Activated CD8-positive, alpha-beta T cell treated with anti-CD3 and anti-CD28 coated beads for 36 hours (primary cell): ENCODE data around the gene SLC12A3. TPM values are rescaled to one million over a fixed set of nuclear protein-coding genes. Genes with fewer than 3 reads are reported as not detected.

Experiments used
- ATAC-seq: fragments of 200-7000 bp; cut with Tn5 transposase; one replicate; pipeline ENCODE4 v1.10.0; 2021; ENCODE audit warnings: mild to moderate bottlenecking, moderate library complexity
- CTCF ChIA-PET: fragments of 350-600 bp; sonication (Branson Sonifier 250); formaldehyde crosslinking; loops from one replicate; lab custom pipeline; 2021; ENCODE audit warnings: antibody characterized with exemption; lab: Charles Lee
- POLR2A ChIA-PET: fragments of 350-600 bp; sonication (Branson Sonifier 250); formaldehyde crosslinking; loops from one replicate; lab custom pipeline; 2021; ENCODE audit warnings: antibody characterized with exemption; lab: Charles Lee
- DNase-seq: peaks from one replicate; pipeline ENCODE4 v3.0.0-alpha.2; 2020
- H3K27ac Mint-ChIP-seq: one replicate; pipeline ENCODE4 v1.8.0; 2021; ENCODE audit warnings: mild to moderate bottlenecking, mixed read lengths
- H3K27me3 Mint-ChIP-seq: one replicate; pipeline ENCODE4 v1.8.0; 2021; ENCODE audit warnings: mixed read lengths
- H3K36me3 Mint-ChIP-seq: one replicate; pipeline ENCODE4 v1.8.0; 2021; ENCODE audit warnings: low read depth, mixed read lengths
- H3K4me1 Mint-ChIP-seq: one replicate; pipeline ENCODE4 v1.8.0; 2021; ENCODE audit warnings: low read depth, mixed read lengths
- H3K4me3 Mint-ChIP-seq: one replicate; pipeline ENCODE4 v1.8.0; 2021; ENCODE audit warnings: mild to moderate bottlenecking, moderate library complexity, mixed read lengths
- H3K9me3 Mint-ChIP-seq: one replicate; pipeline ENCODE4 v1.8.0; 2021; ENCODE audit warnings: mixed read lengths
- CTCF ChIP-seq: fragments of 200-600 bp; IDR thresholded peaks from one replicate; pipeline ENCODE4 v1.8.0; 2022; ENCODE audit warnings: antibody characterized with exemption, mild to moderate bottlenecking
- intact Hi-C: fragments of 100-400 bp; cut with micrococcal nuclease; formaldehyde crosslinking; loops from one replicate; pipeline ENCODE4 v1.10.0; 2022
- total RNA-seq, 2 experiments: library from RNA; stranded (reverse); gene quantifications; one replicate each; pipeline ENCODE4 v1.2.3, GENCODE V29; 2021

SLC12A3 gene
- total RNA-seq, 2 experiments from 2014 or later, result not detected

GRCh38 chr16:56911771-56912571 is 47.0 kb downstream of the SLC12A3 start:
- no peak for TF ChIP-seq CTCF
- Mint-ChIP-seq H3K4me3 (no peak overlapping the region), H3K27me3 (no peaks in the 10 kb centered on the region), H3K27ac (no peak overlapping the region), H3K36me3 (no peaks in the 10 kb centered on the region), H3K9me3 (no peaks in the 10 kb centered on the region), H3K4me1 (peaks cover 34% of the 10 kb centered on the region)
- CTCF ChIA-PET, result interaction anchor here (1.2 to 2.7 kb wide), 4 partner anchors 9 to 172 kb away, joined by 3 to 14 read pairs (median 4); no protein-coding TSS in a partner anchor
- no peak for DNase-seq
- intact Hi-C loops, result no loop called here
- POLR2A ChIA-PET, result interaction anchor here (0.8 to 4.4 kb wide), 3 partner anchors 20 to 27 kb away, joined by 5 to 33 read pairs (median 10); partner anchors contain the start of gene HERPUD1
- ATAC-seq, result no peak

DNA sequence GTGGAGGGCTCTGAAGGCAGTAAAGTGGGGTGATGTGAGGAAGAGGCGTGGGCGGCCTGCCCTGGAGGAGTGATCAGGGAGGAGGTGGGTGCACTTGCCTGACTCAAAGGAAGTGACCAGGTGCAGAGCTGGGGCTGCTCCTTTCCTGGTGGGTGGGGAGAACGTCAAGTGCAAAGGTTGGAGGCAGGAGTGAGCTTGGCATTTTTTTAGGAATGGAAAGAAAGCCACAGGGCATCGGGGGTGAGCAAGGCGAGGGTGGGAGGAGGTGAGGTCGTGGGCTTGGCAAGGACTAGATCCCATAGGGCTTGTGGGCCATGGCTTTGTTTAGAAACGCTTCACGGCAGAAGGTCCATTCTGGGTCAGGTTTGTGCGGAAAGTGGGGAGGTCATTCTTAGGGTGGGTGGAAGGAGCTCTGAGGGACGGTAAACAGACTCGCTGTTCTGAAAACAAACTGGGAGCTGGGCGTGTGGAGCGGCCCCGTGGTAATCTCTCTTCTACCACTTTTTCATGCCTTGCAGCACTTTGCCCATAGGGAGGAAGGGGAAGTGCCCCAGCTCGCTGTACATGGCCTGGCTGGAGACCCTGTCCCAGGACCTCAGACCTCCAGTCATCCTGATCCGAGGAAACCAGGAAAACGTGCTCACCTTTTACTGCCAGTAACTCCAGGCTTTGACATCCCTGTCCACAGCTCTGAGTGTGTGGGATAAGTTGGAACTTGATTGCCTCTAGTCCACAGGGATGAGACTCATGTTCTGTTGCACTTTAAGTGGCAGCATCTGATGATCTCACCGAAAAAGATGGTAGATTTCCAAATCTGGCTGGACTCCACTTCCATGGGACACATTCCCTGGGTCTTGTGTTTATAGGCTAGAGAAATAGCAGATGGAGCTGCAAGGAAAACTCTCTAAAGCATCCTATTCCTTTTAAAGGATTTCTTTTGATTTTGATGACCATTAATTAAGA is 48.0 kb downstream of the SLC12A3 start:
- peak; percentile 46 for DNase-seq
- POLR2A ChIA-PET, result interaction anchor here (0.5 to 4.4 kb wide), 5 partner anchors 13 to 624 kb away, joined by 3 to 33 read pairs (median 4); partner anchors contain the start of gene HERPUD1

DNA sequence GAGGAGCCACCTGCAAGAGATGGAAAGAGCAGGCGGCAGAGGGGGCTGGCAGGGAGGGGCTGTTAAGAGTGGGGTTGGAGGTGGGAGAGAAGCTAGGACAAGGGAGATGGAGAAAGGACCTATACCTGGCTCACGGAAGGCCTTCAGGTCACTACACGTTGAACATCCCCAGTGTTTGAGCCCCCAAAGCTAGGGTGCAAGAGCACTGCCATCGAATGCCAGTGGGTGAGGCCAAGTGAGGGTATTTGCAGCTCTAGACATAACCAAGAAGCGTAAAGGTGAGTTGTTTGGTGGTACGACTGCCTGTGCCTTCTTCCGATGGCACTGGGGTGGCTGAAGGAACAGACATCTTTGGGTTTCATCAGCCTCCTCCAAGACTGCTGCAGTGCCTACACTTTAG is 49.9 kb downstream of the SLC12A3 start:
- ChIA-PET CTCF (interaction anchor here (1.0 to 1.5 kb wide), 2 partner anchors 49 to 54 kb away, joined by 3 to 4 read pairs; no protein-coding TSS in a partner anchor), POLR2A (interaction anchor here (0.8 to 2.8 kb wide), 4 partner anchors 10 to 74 kb away, joined by 3 to 11 read pairs (median 6); partner anchors contain the start of gene NLRC5)
- Mint-ChIP-seq H3K9me3 (no peaks in the 10 kb centered on the region), H3K4me3 (no peak overlapping the region), H3K27ac (no peak overlapping the region), H3K27me3 (no peaks in the 10 kb centered on the region), H3K36me3 (no peaks in the 10 kb centered on the region), H3K4me1 (peaks cover 47% of the 10 kb centered on the region)
- intact Hi-C loops, result no loop called here
- ATAC-seq (no peak), DNase-seq (no peak)
- TF ChIP-seq CTCF, result no peak

More for the DNA sequence above, 48.0 kb downstream of the SLC12A3 start:
- CTCF ChIA-PET, result interaction anchor here (1.5 to 2.4 kb wide), 2 partner anchors 46 to 51 kb away, joined by 4 to 5 read pairs; no protein-coding TSS in a partner anchor
- peak; percentile 46 for ATAC-seq
- Mint-ChIP-seq H3K4me1 (peaks cover 41% of the 10 kb centered on the region), H3K36me3 (no peaks in the 10 kb centered on the region), H3K27ac (peak overlapping the region; percentile 10), H3K27me3 (no peaks in the 10 kb centered on the region), H3K9me3 (no peaks in the 10 kb centered on the region), H3K4me3 (no peak overlapping the region)
- intact Hi-C loops, result no loop called here
- TF ChIP-seq CTCF, result no peak

DNA sequence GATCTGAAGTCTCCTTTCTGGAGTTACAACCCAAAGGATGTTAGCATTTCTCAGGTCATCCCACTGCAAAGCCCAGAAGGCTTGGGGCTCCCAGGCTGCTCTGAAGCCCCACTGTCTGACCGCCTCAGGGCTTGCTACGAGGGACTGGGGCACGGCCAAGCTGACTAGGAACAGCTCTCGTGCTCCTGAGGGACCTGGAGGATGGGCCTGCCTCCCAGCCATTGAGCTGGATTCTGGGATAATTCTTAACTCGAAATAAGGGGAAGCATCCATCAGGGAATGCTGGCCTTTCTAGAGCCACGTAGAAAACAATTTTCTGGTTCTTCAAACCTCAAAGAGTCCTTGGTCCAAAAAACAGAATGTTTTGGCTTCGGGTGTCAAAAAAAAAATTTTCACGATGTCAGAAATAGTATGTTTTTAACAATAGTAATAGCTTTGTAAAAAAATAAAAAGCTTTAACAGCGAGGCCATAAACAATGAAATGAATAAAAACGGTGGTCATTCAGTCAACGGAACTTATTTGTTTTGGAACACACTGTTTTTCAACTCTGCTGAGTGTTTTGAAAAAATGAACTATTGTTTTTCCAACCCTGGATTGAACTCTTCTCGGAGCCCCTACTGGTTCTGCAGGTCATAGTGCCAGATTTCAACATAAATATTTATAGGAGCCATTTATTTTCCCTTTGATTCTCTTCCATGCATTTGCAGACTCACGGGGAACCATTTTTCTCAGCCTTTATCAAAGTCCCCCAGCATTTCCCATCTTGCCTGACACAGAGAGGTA is 50.5 kb downstream of the SLC12A3 start:
- intact Hi-C loops, result no loop called here
- DNase-seq (no peak), ATAC-seq (no peak)
- no peaks in the 10 kb centered on the region for H3K36me3 Mint-ChIP-seq
- ChIA-PET POLR2A (interaction anchor here (0.8 to 2.8 kb wide), 4 partner anchors 11 to 74 kb away, joined by 3 to 11 read pairs (median 6); partner anchors contain the start of gene NLRC5), CTCF (interaction anchor here (1.0 kb wide), 1 partner anchor 54 kb away, joined by 3 read pairs; no protein-coding TSS in a partner anchor)
- H3K9me3 Mint-ChIP-seq, result no peaks in the 10 kb centered on the region
- no peak for TF ChIP-seq CTCF
- H3K27me3 Mint-ChIP-seq, result no peaks in the 10 kb centered on the region
- peaks cover 45% of the 10 kb centered on the region for H3K4me1 Mint-ChIP-seq
- H3K4me3 Mint-ChIP-seq, result no peak overlapping the region
- H3K27ac Mint-ChIP-seq, result no peak overlapping the region
